CD8-positive, alpha-beta memory T cell (primary cell): ENCODE results near the gene XKR7. TPM values are rescaled to one million over a fixed set of nuclear protein-coding genes. Genes with fewer than 3 reads are reported as not detected.
A peak's percentile ranks its signal among the peaks of the same experiment; 100 is the strongest.

ENCODE experiments used
- CTCF ChIA-PET: fragments of 350-600 bp; sonication (Branson Sonifier 250); formaldehyde crosslinking; loops from one replicate; lab custom pipeline; 2021; ENCODE audit warnings: antibody characterized with exemption; lab: Charles Lee
- POLR2A ChIA-PET: fragments of 350-600 bp; sonication (Branson Sonifier 250); formaldehyde crosslinking; loops from one replicate; lab custom pipeline; 2021; ENCODE audit warnings: antibody characterized with exemption; lab: Charles Lee
- DNase-seq, 5 donors: peaks; one replicate each; pipeline versions ENCODE4 v3.0.0 to v3.0.0-alpha.2; 2020 to 2022; ENCODE audit warnings: mixed read lengths in 1 of 5
- H3K27ac ChIP-seq: one replicate; pipeline ENCODE4 v1.7.0; 2013; ENCODE audit warnings: low read depth, mild to moderate bottlenecking, low read length, moderate library complexity
- H3K27me3 ChIP-seq: 2 replicates; pipeline ENCODE4 v1.7.0; 2013; ENCODE audit warnings: low read length, mild to moderate bottlenecking; ENCODE audit not compliant: insufficient read depth, poor library complexity, severe bottlenecking
- H3K36me3 ChIP-seq: 2 replicates; pipeline ENCODE4 v1.7.0; 2013; ENCODE audit warnings: mild to moderate bottlenecking, low read length, moderate library complexity; ENCODE audit not compliant: insufficient read depth
- H3K4me1 ChIP-seq: 2 replicates; pipeline ENCODE4 v1.7.0; 2013; ENCODE audit warnings: mild to moderate bottlenecking, low read length, moderate library complexity; ENCODE audit not compliant: insufficient read depth
- H3K4me3 ChIP-seq: 2 replicates; pipeline ENCODE4 v1.7.0; 2013; ENCODE audit warnings: mild to moderate bottlenecking, low read length
- H3K9me3 ChIP-seq: 2 replicates; pipeline ENCODE4 v1.7.0; 2013; ENCODE audit warnings: mild to moderate bottlenecking, low read length
- H3K27ac Mint-ChIP-seq, 8 donors: one replicate each; pipeline ENCODE4 v1.8.0; 2020 to 2021; ENCODE audit warnings: mixed read lengths in 8 of 8, mild to moderate bottlenecking in 6 of 8, inconsistent platforms in 3 of 8, moderate library complexity in 3 of 8
- H3K27me3 Mint-ChIP-seq, 2 donors: one replicate each; pipeline ENCODE4 v1.8.0; 2020 to 2021; ENCODE audit warnings: mixed read lengths in 2 of 2, mild to moderate bottlenecking in 1 of 2, moderate library complexity in 1 of 2
- H3K36me3 Mint-ChIP-seq, 3 donors: one replicate each; pipeline ENCODE4 v1.8.0; 2020 to 2021; ENCODE audit warnings: mixed read lengths in 3 of 3, inconsistent platforms in 1 of 3, mild to moderate bottlenecking in 1 of 3
- H3K4me1 Mint-ChIP-seq, 3 donors: one replicate each; pipeline ENCODE4 v1.8.0; 2020 to 2021; ENCODE audit warnings: mixed read lengths in 3 of 3, inconsistent platforms in 1 of 3, mild to moderate bottlenecking in 1 of 3
- H3K4me3 Mint-ChIP-seq, 7 donors: one replicate each; pipeline ENCODE4 v1.8.0; 2020 to 2021; ENCODE audit warnings: mixed read lengths in 7 of 7, mild to moderate bottlenecking in 6 of 7, moderate library complexity in 4 of 7, inconsistent platforms in 2 of 7
- H3K9me3 Mint-ChIP-seq, 5 donors: one replicate each; pipeline ENCODE4 v1.8.0; 2020 to 2022; ENCODE audit warnings: mixed read lengths in 5 of 5, mild to moderate bottlenecking in 3 of 5, moderate library complexity in 2 of 5, inconsistent platforms in 1 of 5
- polyA plus RNA-seq: library from polyadenylated mRNA; unstranded; fragments of 300-500 nt; fragmentation: Illumina TruSeq; gene quantifications from one replicate; pipeline ENCODE4 v1.2.3, GENCODE V29; 2021
- total RNA-seq, 2 experiments: library from RNA; stranded (reverse); gene quantifications; one replicate each; pipeline ENCODE4 v1.2.3, GENCODE V29; 2021

XKR7 gene
- total and polyA plus RNA-seq, 3 experiments from 2014 or later, result 0.02 TPM; not detected in 2

- POLR2A ChIA-PET, result no interaction called here
- Histone ChIP-seq H3K36me3 (no peaks in the 10 kb centered on the region), H3K9me3 (no peaks in the 10 kb centered on the region), H3K4me1 (no peaks in the 10 kb centered on the region), H3K27me3 (peaks cover 8% of the 10 kb centered on the region), H3K27ac (no peak overlapping the region), H3K4me3 (no peak overlapping the region)
- Mint-ChIP-seq H3K4me1 (peaks cover 0 to 4% (median 3%) of the 10 kb centered on the region in 3 donors), H3K4me3 (no peak overlapping the region), H3K36me3 (no peaks in the 10 kb centered on the region), H3K27ac (peak overlapping the region in 1 of 8 donors; percentile 21), H3K9me3 (no peaks in the 10 kb centered on the region), H3K27me3 (peaks cover 16 to 70% of the 10 kb centered on the region in 2 donors)
- no peak for DNase-seq
- CTCF ChIA-PET, result interaction anchor here (1.0 to 2.0 kb wide), 3 partner anchors 29 to 212 kb away, joined by 3 to 6 read pairs (median 4); no protein-coding TSS in a partner anchor
These were observed 66.9 kb downstream of the XKR7 start for GRCh38 chr20:32034581-32035425.

- no peaks in the 10 kb centered on the region for H3K36me3 ChIP-seq
- Mint-ChIP-seq H3K27me3 (peaks cover 16 to 69% of the 10 kb centered on the region in 2 donors), H3K9me3 (no peaks in the 10 kb centered on the region), H3K4me1 (peaks cover 0 to 4% (median 3%) of the 10 kb centered on the region in 3 donors), H3K36me3 (no peaks in the 10 kb centered on the region), H3K27ac (no peak overlapping the region), H3K4me3 (no peak overlapping the region)
- no peak for DNase-seq
- ChIA-PET CTCF (interaction anchor here (2.0 kb wide), 1 partner anchor 213 kb away, joined by 6 read pairs; no protein-coding TSS in a partner anchor), POLR2A (no interaction called here)
- peaks cover 11% of the 10 kb centered on the region for H3K27me3 ChIP-seq
- H3K27ac ChIP-seq, result no peak overlapping the region
- H3K4me3 ChIP-seq, result no peak overlapping the region
- H3K4me1 ChIP-seq, result no peaks in the 10 kb centered on the region
- no peaks in the 10 kb centered on the region for H3K9me3 ChIP-seq
These were observed 67.5 kb downstream of the XKR7 start for GRCh38 chr20:32035426-32035779.

GRCh38 chr20:32036252-32036651, 68.3 kb downstream of the XKR7 start:
- no peaks in the 10 kb centered on the region for H3K36me3 Mint-ChIP-seq
- H3K27me3 Mint-ChIP-seq, result peaks cover 21 to 77% of the 10 kb centered on the region in 2 donors
- DNase-seq, result no peak
- H3K4me1 Mint-ChIP-seq, result peaks cover 0 to 4% (median 3%) of the 10 kb centered on the region in 3 donors
- peak overlapping the region in 1 of 7 donors; percentile 39 for H3K4me3 Mint-ChIP-seq
- H3K4me3 ChIP-seq, result no peak overlapping the region
- H3K9me3 Mint-ChIP-seq, result no peaks in the 10 kb centered on the region
- H3K36me3 ChIP-seq, result no peaks in the 10 kb centered on the region
- peaks cover 11% of the 10 kb centered on the region for H3K27me3 ChIP-seq
- no peak overlapping the region for H3K27ac Mint-ChIP-seq
- no peaks in the 10 kb centered on the region for H3K9me3 ChIP-seq
- no peaks in the 10 kb centered on the region for H3K4me1 ChIP-seq
- no peak overlapping the region for H3K27ac ChIP-seq
- POLR2A ChIA-PET, result no interaction called here
- CTCF ChIA-PET, result no interaction called here

GRCh38 chr20:32036716-32037485, 69.0 kb downstream of the XKR7 start:
- Histone ChIP-seq H3K36me3 (no peaks in the 10 kb centered on the region), H3K9me3 (no peaks in the 10 kb centered on the region), H3K27ac (no peak overlapping the region), H3K4me1 (no peaks in the 10 kb centered on the region), H3K4me3 (no peak overlapping the region), H3K27me3 (peaks cover 11% of the 10 kb centered on the region)
- Mint-ChIP-seq H3K27ac (no peak overlapping the region), H3K9me3 (no peaks in the 10 kb centered on the region), H3K36me3 (no peaks in the 10 kb centered on the region), H3K4me1 (no peaks in the 10 kb centered on the region), H3K27me3 (peaks cover 23 to 77% of the 10 kb centered on the region in 2 donors), H3K4me3 (peak overlapping the region in 1 of 7 donors; percentile 6)
- CTCF ChIA-PET, result interaction anchor here (1.1 kb wide), 1 partner anchor 214 kb away, joined by 3 read pairs; no protein-coding TSS in a partner anchor
- POLR2A ChIA-PET, result no interaction called here
- DNase-seq, result no peak

GRCh38 chr20:32037929-32038328, 70.0 kb downstream of the XKR7 start:
- peaks cover 11% of the 10 kb centered on the region for H3K27me3 ChIP-seq

GRCh38 chr20:32040142-32040953, 72.4 kb downstream of the XKR7 start:
- no peaks in the 10 kb centered on the region for H3K4me1 ChIP-seq

More at GRCh38 chr20:32037929-32038328, 70.0 kb downstream of the XKR7 start:
- H3K4me3 Mint-ChIP-seq, result no peak overlapping the region
- H3K9me3 ChIP-seq, result no peaks in the 10 kb centered on the region
- H3K4me3 ChIP-seq, result no peak overlapping the region
- no peaks in the 10 kb centered on the region for H3K4me1 ChIP-seq
- ChIA-PET POLR2A (no interaction called here), CTCF (interaction anchor here (1.1 kb wide), 1 partner anchor 215 kb away, joined by 3 read pairs; no protein-coding TSS in a partner anchor)
- no peaks in the 10 kb centered on the region for H3K36me3 Mint-ChIP-seq
- peaks cover 23 to 78% of the 10 kb centered on the region in 2 donors for H3K27me3 Mint-ChIP-seq
- H3K27ac ChIP-seq, result no peak overlapping the region
- DNase-seq, result no peak
- no peak overlapping the region for H3K27ac Mint-ChIP-seq
- H3K9me3 Mint-ChIP-seq, result no peaks in the 10 kb centered on the region
- no peaks in the 10 kb centered on the region for H3K36me3 ChIP-seq
- no peaks in the 10 kb centered on the region for H3K4me1 Mint-ChIP-seq

GRCh38 chr20:32045999-32046398, 78.0 kb downstream of the XKR7 start:
- Histone ChIP-seq H3K9me3 (no peaks in the 10 kb centered on the region), H3K36me3 (no peaks in the 10 kb centered on the region), H3K4me1 (peaks cover under 1% of the 10 kb centered on the region), H3K27ac (no peak overlapping the region), H3K4me3 (no peak overlapping the region), H3K27me3 (peaks cover 12% of the 10 kb centered on the region)
- Mint-ChIP-seq H3K27ac (no peak overlapping the region), H3K27me3 (peaks cover 34 to 80% of the 10 kb centered on the region in 2 donors), H3K9me3 (no peaks in the 10 kb centered on the region), H3K36me3 (no peaks in the 10 kb centered on the region), H3K4me3 (no peak overlapping the region), H3K4me1 (peaks cover 3 to 4% (median 4%) of the 10 kb centered on the region in 3 donors)
- ChIA-PET POLR2A (no interaction called here), CTCF (interaction anchor here (1.0 kb wide), 1 partner anchor 14 kb away, joined by 3 read pairs; no protein-coding TSS in a partner anchor)
- DNase-seq, result no peak

More at GRCh38 chr20:32040142-32040953, 72.4 kb downstream of the XKR7 start:
- ChIA-PET CTCF (no interaction called here), POLR2A (no interaction called here)
- Mint-ChIP-seq H3K27me3 (peaks cover 22 to 81% of the 10 kb centered on the region in 2 donors), H3K4me3 (no peak overlapping the region), H3K27ac (no peak overlapping the region), H3K36me3 (no peaks in the 10 kb centered on the region), H3K9me3 (no peaks in the 10 kb centered on the region), H3K4me1 (no peaks in the 10 kb centered on the region)
- no peak overlapping the region for H3K27ac ChIP-seq
- H3K9me3 ChIP-seq, result no peaks in the 10 kb centered on the region
- H3K36me3 ChIP-seq, result no peaks in the 10 kb centered on the region
- peaks cover 6% of the 10 kb centered on the region for H3K27me3 ChIP-seq
- H3K4me3 ChIP-seq, result no peak overlapping the region
- DNase-seq, result no peak
